Mesenchymal stem cell (in vitro differentiated cells and primary cell): ENCODE data around the gene RB1.

Source experiments
- DNase-seq: peaks from one replicate; pipeline ENCODE4 v3.0.0-alpha.2; 2013
- H2AFZ ChIP-seq: one replicate; pipeline ENCODE4 v1.6.1; 2013; ENCODE audit warnings: low read depth, mild to moderate bottlenecking, control low read depth, inconsistent platforms, low read length, moderate library complexity
- H2AK5ac ChIP-seq: 2 replicates; pipeline ENCODE4 v1.6.1; 2013; ENCODE audit warnings: low read length, moderate library complexity, mild to moderate bottlenecking, inconsistent platforms; ENCODE audit not compliant: severe bottlenecking
- H2BK120ac ChIP-seq: one replicate; pipeline ENCODE4 v1.6.1; 2013; ENCODE audit warnings: low read depth, mild to moderate bottlenecking, inconsistent platforms, low read length, moderate library complexity
- H2BK12ac ChIP-seq, 2 experiments: one replicate each; pipeline ENCODE4 v1.6.1; 2013; ENCODE audit warnings: inconsistent platforms in 2 of 2, low read length in 2 of 2, mild to moderate bottlenecking in 2 of 2, moderate library complexity in 2 of 2, control low read depth in 1 of 2
- H2BK15ac ChIP-seq: one replicate; pipeline ENCODE4 v1.6.1; 2013; ENCODE audit warnings: mild to moderate bottlenecking, low read depth, inconsistent platforms; ENCODE audit not compliant: poor library complexity, severe bottlenecking
- H2BK5ac ChIP-seq: 2 replicates; pipeline ENCODE4 v1.6.1; 2013; ENCODE audit warnings: low read depth, mild to moderate bottlenecking, low read length, control low read depth, inconsistent platforms; ENCODE audit not compliant: poor library complexity, severe bottlenecking
- H3K14ac ChIP-seq, 2 experiments: one replicate each; pipeline ENCODE4 v1.6.1; 2013; ENCODE audit warnings: inconsistent platforms in 2 of 2, low read length in 2 of 2, control low read depth in 1 of 2, mild to moderate bottlenecking in 1 of 2, moderate library complexity in 1 of 2
- H3K18ac ChIP-seq, 2 experiments: one replicate each; pipeline ENCODE4 v1.6.1; 2013; ENCODE audit warnings: inconsistent platforms in 2 of 2, low read length in 2 of 2, control low read depth in 1 of 2, low read depth in 1 of 2, mild to moderate bottlenecking in 1 of 2
- H3K23ac ChIP-seq, 2 experiments: one replicate each; pipeline ENCODE4 v1.6.1; 2013; ENCODE audit warnings: inconsistent platforms in 2 of 2, low read length in 2 of 2, mild to moderate bottlenecking in 2 of 2, moderate library complexity in 2 of 2, control low read depth in 1 of 2
- H3K27ac ChIP-seq: 2 replicates; pipeline ENCODE4 v1.5.1; 2013; ENCODE audit warnings: mild to moderate bottlenecking, moderate library complexity, low read length, control low read depth, inconsistent platforms; ENCODE audit not compliant: poor library complexity, severe bottlenecking
- H3K27me3 ChIP-seq, 2 experiments: 2 replicates each; pipeline versions ENCODE4 v1.6.1 to v1.7.0; 2013; ENCODE audit warnings: low read length in 2 of 2, mild to moderate bottlenecking in 2 of 2, moderate library complexity in 2 of 2, control low read depth in 1 of 2, inconsistent platforms in 1 of 2; ENCODE audit not compliant: control insufficient read depth in 1 of 2, insufficient read depth in 1 of 2
- H3K36me3 ChIP-seq, 2 experiments: 2 replicates each; pipeline versions ENCODE4 v1.6.1 to v1.7.0; 2013; ENCODE audit warnings: low read length in 2 of 2, control low read depth in 1 of 2, inconsistent platforms in 1 of 2, low read depth in 1 of 2, mild to moderate bottlenecking in 1 of 2; ENCODE audit not compliant: insufficient read depth in 2 of 2, control insufficient read depth in 1 of 2
- H3K4ac ChIP-seq, 2 experiments: one replicate each; pipeline ENCODE4 v1.6.1; 2013; ENCODE audit warnings: inconsistent platforms in 2 of 2, low read length in 2 of 2, mild to moderate bottlenecking in 2 of 2, moderate library complexity in 2 of 2, control low read depth in 1 of 2, low read depth in 1 of 2
- H3K4me1 ChIP-seq: 2 replicates; pipeline ENCODE4 v1.6.1; 2013; ENCODE audit warnings: low read depth, low read length, control low read depth; ENCODE audit not compliant: control insufficient read depth, insufficient read depth
- H3K4me2 ChIP-seq: 2 replicates; pipeline ENCODE4 v1.6.1; 2013; ENCODE audit warnings: low read length, mild to moderate bottlenecking, inconsistent platforms; ENCODE audit not compliant: poor library complexity, severe bottlenecking
- H3K4me3 ChIP-seq, 2 experiments: 2 replicates each; pipeline versions ENCODE4 v1.5.1 to v1.7.0; 2013; ENCODE audit warnings: low read length in 2 of 2, mild to moderate bottlenecking in 2 of 2, control low read depth in 1 of 2, low read depth in 1 of 2; ENCODE audit not compliant: insufficient read depth in 1 of 2
- H3K79me1 ChIP-seq: replicated peaks from 2 replicates; pipeline ENCODE4 v1.6.1; 2013; ENCODE audit warnings: mild to moderate bottlenecking, control low read depth, low read length, inconsistent platforms; ENCODE audit not compliant: poor library complexity, severe bottlenecking
- H3K9ac ChIP-seq: 2 replicates; pipeline ENCODE4 v1.7.0; 2013; ENCODE audit warnings: mild to moderate bottlenecking, low read length, moderate library complexity
- H3K9me3 ChIP-seq: 2 replicates; pipeline ENCODE4 v1.7.0; 2013; ENCODE audit warnings: mild to moderate bottlenecking, low read length; ENCODE audit not compliant: control insufficient read depth
- H4K8ac ChIP-seq: one replicate; pipeline ENCODE4 v1.6.1; 2013; ENCODE audit warnings: inconsistent platforms, mild to moderate bottlenecking, low read length, moderate library complexity
- H4K91ac ChIP-seq: one replicate; pipeline ENCODE4 v1.6.1; 2013; ENCODE audit warnings: mild to moderate bottlenecking, low read length, inconsistent platforms
- WGBS: methylation state at CpG from one replicate; pipeline ENCODE4 v1.1.7; 2013; ENCODE audit warnings: mixed read lengths; 5-methylcytosine and 5-hydroxymethylcytosine counted together

Gene RB1

DNA sequence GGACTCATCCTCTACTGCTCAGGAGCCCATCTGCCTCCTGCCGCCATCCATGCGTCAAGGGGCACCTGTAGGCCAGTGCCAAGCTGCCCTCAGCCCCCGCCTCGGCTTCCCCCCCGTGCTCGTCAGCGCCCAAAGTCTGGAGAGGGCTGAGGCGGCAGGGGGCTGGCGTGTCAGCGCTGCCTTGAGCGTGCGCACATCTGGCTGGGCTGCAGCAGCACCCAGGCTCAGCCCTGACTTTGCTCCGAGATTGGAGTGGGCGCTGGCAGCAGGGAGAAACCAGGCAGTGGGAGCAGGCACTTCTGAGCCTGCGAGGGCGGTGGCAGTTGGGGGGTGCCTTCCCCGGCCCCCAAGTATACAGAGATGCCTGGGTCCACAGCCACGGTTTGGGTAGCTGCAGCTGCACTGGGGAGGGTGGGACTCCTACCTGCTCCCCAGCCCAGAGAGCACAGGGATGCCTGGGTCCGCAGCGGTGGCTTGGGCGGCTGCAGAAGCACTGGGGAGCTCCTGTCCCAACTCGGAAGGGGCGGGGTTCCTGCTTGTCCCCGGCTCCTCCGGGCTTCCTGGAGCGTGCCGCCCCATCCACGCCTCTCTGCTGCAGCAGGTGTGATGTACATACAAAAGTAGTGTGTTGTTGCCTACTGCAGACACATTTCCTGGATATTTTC is 154.2 kb downstream of the RB1 start:
- no peak overlapping the region for H2AFZ ChIP-seq
- H3K27ac ChIP-seq = no peak overlapping the region

DNA sequence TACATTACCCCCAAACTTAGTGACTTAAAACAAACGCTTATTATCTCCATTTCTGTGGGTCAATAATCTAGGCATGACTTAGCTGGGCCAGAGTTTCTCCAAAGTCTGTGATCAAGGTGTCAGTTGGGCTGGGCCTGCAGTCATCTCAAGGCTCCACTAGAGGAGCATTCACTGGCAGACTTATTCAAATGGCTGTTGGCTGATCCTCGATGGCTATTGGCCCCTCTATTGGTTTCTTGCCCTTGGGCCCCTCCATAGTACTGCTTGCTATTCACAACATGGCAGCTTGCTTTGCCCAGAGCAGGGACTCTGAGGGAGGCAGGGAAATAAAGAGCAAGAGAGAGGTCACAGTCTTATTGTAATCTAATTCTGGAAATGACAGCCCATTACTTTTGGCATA is 171.7 kb downstream of the RB1 start:
- Histone ChIP-seq H3K4me1 (no peaks in the 10 kb centered on the region), H3K27ac (no peak overlapping the region), H2AFZ (no peak overlapping the region), H3K4me3 (no peak overlapping the region), H2BK120ac (no peak overlapping the region), H4K91ac (no peak overlapping the region), H3K9me3 (no peaks in the 10 kb centered on the region), H2AK5ac (no peak overlapping the region), H3K4ac (no peak overlapping the region), H3K23ac (no peak overlapping the region), H4K8ac (no peak overlapping the region), H3K18ac (no peak overlapping the region), H3K79me1 (peaks cover 1% of the 10 kb centered on the region), H3K9ac (no peak overlapping the region), H3K27me3 (no peaks in the 10 kb centered on the region), H3K36me3 (peaks cover 0 to 50% of the 10 kb centered on the region in 2 experiments), H3K4me2 (no peak overlapping the region), H2BK5ac (no peak overlapping the region), H2BK12ac (no peak overlapping the region), H3K14ac (no peak overlapping the region), H2BK15ac (no peak overlapping the region)
- WGBS = 98% methylated on average over 2 of the region's 2 CpGs
- DNase-seq = no peak

More for the DNA sequence above, 154.2 kb downstream of the RB1 start:
- no peak overlapping the region for H2BK120ac ChIP-seq
- H3K4ac ChIP-seq = no peak overlapping the region
- H3K9ac ChIP-seq = no peak overlapping the region
- H2BK5ac ChIP-seq = no peak overlapping the region
- H3K9me3 ChIP-seq = no peaks in the 10 kb centered on the region
- H3K4me1 ChIP-seq = no peaks in the 10 kb centered on the region
- WGBS = 99% methylated on average over 28 of the region's 28 CpGs
- H3K18ac ChIP-seq = no peak overlapping the region
- H3K4me2 ChIP-seq = no peak overlapping the region
- no peak overlapping the region for H4K91ac ChIP-seq
- H3K23ac ChIP-seq = no peak overlapping the region
- no peak overlapping the region for H2BK12ac ChIP-seq
- no peak overlapping the region for H3K14ac ChIP-seq
- H4K8ac ChIP-seq = no peak overlapping the region
- H3K27me3 ChIP-seq = no peaks in the 10 kb centered on the region
- peaks cover 15% of the 10 kb centered on the region for H3K79me1 ChIP-seq
- H2AK5ac ChIP-seq = no peak overlapping the region
- no peak overlapping the region for H2BK15ac ChIP-seq
- DNase-seq = no peak
- H3K36me3 ChIP-seq = peaks cover 18 to 63% of the 10 kb centered on the region in 2 experiments
- H3K4me3 ChIP-seq = no peak overlapping the region

DNA sequence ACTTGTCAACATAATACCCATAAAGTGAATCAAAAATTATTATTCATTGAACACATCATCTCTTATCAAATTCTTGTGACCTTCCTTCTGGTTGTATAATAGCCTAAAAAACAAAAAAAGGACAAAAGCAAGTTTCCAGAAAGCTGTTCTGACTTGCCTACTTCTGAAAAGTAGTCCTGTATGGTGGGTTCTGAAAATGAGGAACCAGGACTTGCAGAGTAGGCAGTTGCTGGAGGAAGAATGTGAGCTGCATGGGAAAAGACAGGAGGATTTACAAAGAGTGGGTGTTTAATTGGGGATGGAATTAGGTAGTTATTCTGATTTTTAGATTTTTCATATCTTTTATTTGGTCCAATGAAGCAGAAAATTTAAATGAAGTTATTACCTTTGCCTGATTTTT is 172.7 kb downstream of the RB1 start:
- Histone ChIP-seq H3K4me3 (no peak overlapping the region), H3K9ac (no peak overlapping the region), H3K23ac (no peak overlapping the region), H3K14ac (no peak overlapping the region), H3K9me3 (no peaks in the 10 kb centered on the region), H3K36me3 (peaks cover 0 to 56% of the 10 kb centered on the region in 2 experiments), H2BK15ac (no peak overlapping the region), H2AFZ (no peak overlapping the region), H2BK120ac (no peak overlapping the region), H2AK5ac (no peak overlapping the region), H2BK12ac (no peak overlapping the region), H3K4me2 (no peak overlapping the region), H3K4ac (no peak overlapping the region), H3K18ac (no peak overlapping the region), H2BK5ac (no peak overlapping the region), H3K4me1 (no peaks in the 10 kb centered on the region), H4K8ac (no peak overlapping the region), H3K79me1 (peaks cover 1% of the 10 kb centered on the region), H3K27me3 (no peaks in the 10 kb centered on the region), H3K27ac (no peak overlapping the region), H4K91ac (no peak overlapping the region)
- DNase-seq = no peak

DNA sequence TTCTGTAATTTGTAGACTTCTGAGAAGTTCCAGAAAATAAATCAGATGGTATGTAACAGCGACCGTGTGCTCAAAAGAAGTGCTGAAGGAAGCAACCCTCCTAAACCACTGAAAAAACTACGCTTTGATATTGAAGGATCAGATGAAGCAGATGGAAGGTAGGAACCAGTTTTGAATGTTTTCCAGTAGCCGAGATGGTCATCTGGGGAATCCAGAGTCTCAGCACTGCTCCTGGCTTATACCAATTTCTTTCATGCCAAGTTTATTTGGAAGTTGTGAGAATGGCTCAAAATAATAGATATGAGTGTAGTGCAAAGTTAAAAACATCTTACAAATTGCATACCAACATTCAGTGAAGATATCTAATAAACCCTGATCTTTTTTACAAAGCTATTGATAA is 173.1 kb downstream of the RB1 start:
- Histone ChIP-seq H3K4me1 (no peaks in the 10 kb centered on the region), H2BK15ac (no peak overlapping the region), H4K8ac (no peak overlapping the region), H2BK120ac (no peak overlapping the region), H2BK5ac (no peak overlapping the region), H3K23ac (no peak overlapping the region), H2BK12ac (no peak overlapping the region), H3K27me3 (no peaks in the 10 kb centered on the region), H3K79me1 (peaks cover 1% of the 10 kb centered on the region), H2AFZ (no peak overlapping the region), H3K27ac (no peak overlapping the region), H3K9ac (no peak overlapping the region), H3K36me3 (peaks cover 0 to 59% of the 10 kb centered on the region in 2 experiments), H3K14ac (no peak overlapping the region), H3K18ac (no peak overlapping the region), H2AK5ac (no peak overlapping the region), H3K4ac (no peak overlapping the region), H3K9me3 (no peaks in the 10 kb centered on the region), H3K4me3 (no peak overlapping the region), H3K4me2 (no peak overlapping the region), H4K91ac (no peak overlapping the region)
- WGBS = 59% methylated on average over 3 of the region's 4 CpGs
- DNase-seq = no peak
